ENCODE measurements around the gene DHDH. TPM values are rescaled to one million over a fixed set of nuclear protein-coding genes. Genes with fewer than 3 reads are reported as not detected.

Gene DHDH
- total and polyA plus RNA-seq, 2 of the 13 experiments (the other 11 are each of a cell fraction or from before 2014, with no cell fraction given) = 0.13 to 0.91 TPM

DNA sequence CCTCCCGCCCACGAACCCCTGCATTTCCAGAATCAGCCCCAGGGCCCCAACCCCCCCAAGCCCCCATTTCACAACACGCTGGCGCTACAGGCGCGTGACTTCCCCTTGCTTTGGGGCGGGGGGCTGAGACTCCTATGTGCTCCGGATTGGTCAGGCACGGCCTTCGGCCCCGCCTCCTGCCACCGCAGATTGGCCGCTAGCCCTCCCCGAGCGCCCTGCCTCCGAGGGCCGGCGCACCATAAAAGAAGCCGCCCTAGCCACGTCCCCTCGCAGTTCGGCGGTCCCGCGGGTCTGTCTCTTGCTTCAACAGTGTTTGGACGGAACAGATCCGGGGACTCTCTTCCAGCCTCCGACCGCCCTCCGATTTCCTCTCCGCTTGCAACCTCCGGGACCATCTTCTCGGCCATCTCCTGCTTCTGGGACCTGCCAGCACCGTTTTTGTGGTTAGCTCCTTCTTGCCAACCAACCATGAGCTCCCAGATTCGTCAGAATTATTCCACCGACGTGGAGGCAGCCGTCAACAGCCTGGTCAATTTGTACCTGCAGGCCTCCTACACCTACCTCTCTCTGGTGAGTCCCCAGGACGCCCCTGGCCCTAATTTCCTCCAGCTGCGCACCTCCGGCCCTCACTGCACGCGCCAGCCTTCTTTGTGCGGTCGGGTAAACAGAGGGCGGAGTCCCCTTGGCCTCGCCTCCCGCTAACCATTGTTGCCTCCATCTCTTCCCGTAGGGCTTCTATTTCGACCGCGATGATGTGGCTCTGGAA lies 31.7 kb downstream of the DHDH start, which contains the start of gene FTL (continued):
- TF ChIP-seq, protein P1, sequence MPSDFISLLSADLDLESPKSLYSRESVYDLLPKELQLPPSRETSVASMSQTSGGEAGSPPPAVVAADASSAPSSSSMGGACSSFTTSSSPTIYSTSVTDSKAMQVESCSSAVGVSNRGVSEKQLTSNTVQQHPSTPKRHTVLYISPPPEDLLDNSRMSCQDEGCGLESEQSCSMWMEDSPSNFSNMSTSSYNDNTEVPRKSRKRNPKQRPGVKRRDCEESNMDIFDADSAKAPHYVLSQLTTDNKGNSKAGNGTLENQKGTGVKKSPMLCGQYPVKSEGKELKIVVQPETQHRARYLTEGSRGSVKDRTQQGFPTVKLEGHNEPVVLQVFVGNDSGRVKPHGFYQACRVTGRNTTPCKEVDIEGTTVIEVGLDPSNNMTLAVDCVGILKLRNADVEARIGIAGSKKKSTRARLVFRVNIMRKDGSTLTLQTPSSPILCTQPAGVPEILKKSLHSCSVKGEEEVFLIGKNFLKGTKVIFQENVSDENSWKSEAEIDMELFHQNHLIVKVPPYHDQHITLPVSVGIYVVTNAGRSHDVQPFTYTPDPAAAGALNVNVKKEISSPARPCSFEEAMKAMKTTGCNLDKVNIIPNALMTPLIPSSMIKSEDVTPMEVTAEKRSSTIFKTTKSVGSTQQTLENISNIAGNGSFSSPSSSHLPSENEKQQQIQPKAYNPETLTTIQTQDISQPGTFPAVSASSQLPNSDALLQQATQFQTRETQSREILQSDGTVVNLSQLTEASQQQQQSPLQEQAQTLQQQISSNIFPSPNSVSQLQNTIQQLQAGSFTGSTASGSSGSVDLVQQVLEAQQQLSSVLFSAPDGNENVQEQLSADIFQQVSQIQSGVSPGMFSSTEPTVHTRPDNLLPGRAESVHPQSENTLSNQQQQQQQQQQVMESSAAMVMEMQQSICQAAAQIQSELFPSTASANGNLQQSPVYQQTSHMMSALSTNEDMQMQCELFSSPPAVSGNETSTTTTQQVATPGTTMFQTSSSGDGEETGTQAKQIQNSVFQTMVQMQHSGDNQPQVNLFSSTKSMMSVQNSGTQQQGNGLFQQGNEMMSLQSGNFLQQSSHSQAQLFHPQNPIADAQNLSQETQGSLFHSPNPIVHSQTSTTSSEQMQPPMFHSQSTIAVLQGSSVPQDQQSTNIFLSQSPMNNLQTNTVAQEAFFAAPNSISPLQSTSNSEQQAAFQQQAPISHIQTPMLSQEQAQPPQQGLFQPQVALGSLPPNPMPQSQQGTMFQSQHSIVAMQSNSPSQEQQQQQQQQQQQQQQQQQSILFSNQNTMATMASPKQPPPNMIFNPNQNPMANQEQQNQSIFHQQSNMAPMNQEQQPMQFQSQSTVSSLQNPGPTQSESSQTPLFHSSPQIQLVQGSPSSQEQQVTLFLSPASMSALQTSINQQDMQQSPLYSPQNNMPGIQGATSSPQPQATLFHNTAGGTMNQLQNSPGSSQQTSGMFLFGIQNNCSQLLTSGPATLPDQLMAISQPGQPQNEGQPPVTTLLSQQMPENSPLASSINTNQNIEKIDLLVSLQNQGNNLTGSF (CRISPR knock-in tag; IDR thresholded peaks at IDR 0.05) = peak; percentile 73
- TF ChIP-seq STAG1 (CRISPR knock-in tag; IDR thresholded peaks at IDR 0.05) (peak; percentile 38), ZNF431 (CRISPR knock-in tag; IDR thresholded peaks at IDR 0.05; ENCODE audit: borderline replicate concordance, low read depth) (peak; percentile 86; the same call in 1 of the 2 replicates), ZNF839 (CRISPR knock-in tag; IDR thresholded peaks at IDR 0.05; ENCODE audit: borderline replicate concordance) (no peak), KDM6A (CRISPR knock-in tag; IDR thresholded peaks at IDR 0.05; ENCODE audit: low read depth) (no peak), HMG20A (CRISPR knock-in tag; IDR thresholded peaks at IDR 0.05; ENCODE audit: borderline replicate concordance) (peak; percentile 29; the same call in 1 of the 2 replicates), SRY (CRISPR knock-in tag; IDR thresholded peaks at IDR 0.05) (peak; percentile 94), ZNF549 (CRISPR knock-in tag; IDR thresholded peaks at IDR 0.05) (peak; percentile 87; the same call in 1 of the 2 replicates), MXD4 (CRISPR knock-in tag; IDR thresholded peaks at IDR 0.05) (no peak; the same call in none of the 2 replicates), SRSF4 (IDR thresholded peaks at IDR 0.05; ENCODE audit: low read depth, low read length, poor library complexity, severe bottlenecking) (no peak), DNMT3B (CRISPR knock-in tag; conservative IDR thresholded peaks at IDR 0.05) (peak; percentile 91), ZNF564 (CRISPR knock-in tag; IDR thresholded peaks at IDR 0.05) (peak; percentile 75; the same call in 1 of the 2 replicates), TBX3 (IDR thresholded peaks at IDR 0.05; ENCODE audit: borderline replicate concordance) (no peak), ZBTB43 (CRISPR knock-in tag; conservative IDR thresholded peaks at IDR 0.05) (no peak; the same call in 1 of the 2 replicates), HOXD1 (CRISPR knock-in tag; IDR thresholded peaks at IDR 0.05) (peak; percentile 90; the same call in 1 of the 2 replicates), ZNF143 (CRISPR knock-in tag; IDR thresholded peaks at IDR 0.05) (no peak), ADNP (CRISPR knock-in tag; IDR thresholded peaks at IDR 0.05) (0 out of 2 replicates have a peak, but pooled peaks have one; percentile 52)
- TF ChIP-seq, protein P2, sequence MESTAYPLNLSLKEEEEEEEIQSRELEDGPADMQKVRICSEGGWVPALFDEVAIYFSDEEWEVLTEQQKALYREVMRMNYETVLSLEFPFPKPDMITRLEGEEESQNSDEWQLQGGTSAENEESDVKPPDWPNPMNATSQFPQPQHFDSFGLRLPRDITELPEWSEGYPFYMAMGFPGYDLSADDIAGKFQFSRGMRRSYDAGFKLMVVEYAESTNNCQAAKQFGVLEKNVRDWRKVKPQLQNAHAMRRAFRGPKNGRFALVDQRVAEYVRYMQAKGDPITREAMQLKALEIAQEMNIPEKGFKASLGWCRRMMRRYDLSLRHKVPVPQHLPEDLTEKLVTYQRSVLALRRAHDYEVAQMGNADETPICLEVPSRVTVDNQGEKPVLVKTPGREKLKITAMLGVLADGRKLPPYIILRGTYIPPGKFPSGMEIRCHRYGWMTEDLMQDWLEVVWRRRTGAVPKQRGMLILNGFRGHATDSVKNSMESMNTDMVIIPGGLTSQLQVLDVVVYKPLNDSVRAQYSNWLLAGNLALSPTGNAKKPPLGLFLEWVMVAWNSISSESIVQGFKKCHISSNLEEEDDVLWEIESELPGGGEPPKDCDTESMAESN (CRISPR knock-in tag; conservative IDR thresholded peaks at IDR 0.05) = peak; percentile 52
- TF ChIP-seq, protein P3, sequence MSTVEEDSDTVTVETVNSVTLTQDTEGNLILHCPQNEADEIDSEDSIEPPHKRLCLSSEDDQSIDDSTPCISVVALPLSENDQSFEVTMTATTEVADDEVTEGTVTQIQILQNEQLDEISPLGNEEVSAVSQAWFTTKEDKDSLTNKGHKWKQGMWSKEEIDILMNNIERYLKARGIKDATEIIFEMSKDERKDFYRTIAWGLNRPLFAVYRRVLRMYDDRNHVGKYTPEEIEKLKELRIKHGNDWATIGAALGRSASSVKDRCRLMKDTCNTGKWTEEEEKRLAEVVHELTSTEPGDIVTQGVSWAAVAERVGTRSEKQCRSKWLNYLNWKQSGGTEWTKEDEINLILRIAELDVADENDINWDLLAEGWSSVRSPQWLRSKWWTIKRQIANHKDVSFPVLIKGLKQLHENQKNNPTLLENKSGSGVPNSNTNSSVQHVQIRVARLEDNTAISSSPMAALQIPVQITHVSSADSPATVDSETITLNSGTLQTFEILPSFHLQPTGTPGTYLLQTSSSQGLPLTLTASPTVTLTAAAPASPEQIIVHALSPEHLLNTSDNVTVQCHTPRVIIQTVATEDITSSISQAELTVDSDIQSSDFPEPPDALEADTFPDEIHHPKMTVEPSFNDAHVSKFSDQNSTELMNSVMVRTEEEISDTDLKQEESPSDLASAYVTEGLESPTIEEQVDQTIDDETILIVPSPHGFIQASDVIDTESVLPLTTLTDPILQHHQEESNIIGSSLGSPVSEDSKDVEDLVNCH (CRISPR knock-in tag; IDR thresholded peaks at IDR 0.05) = 0 out of 2 replicates have a peak, but pooled peaks have one; percentile 34
